Activated CD4-positive, alpha-beta T cell treated with anti-CD3 and anti-CD28 coated beads, Interleukin-2, amount 10 ng/mL, durations not matched to agents 7 days and 5 days (primary cell): Measurements from ENCODE around the gene ZMYM2. TPM values are rescaled to one million over a fixed set of nuclear protein-coding genes. Genes with fewer than 3 reads are reported as not detected.

ENCODE experiments used
- CTCF ChIA-PET: fragments of 350-600 bp; sonication (Branson Sonifier 250); formaldehyde crosslinking; loops from one replicate; lab custom pipeline; 2021; ENCODE audit warnings: antibody characterized with exemption; lab: Charles Lee
- POLR2A ChIA-PET: fragments of 350-600 bp; sonication (Branson Sonifier 250); formaldehyde crosslinking; loops from one replicate; lab custom pipeline; 2021; ENCODE audit warnings: antibody characterized with exemption; lab: Charles Lee
- DNase-seq: peaks from one replicate; pipeline ENCODE4 v3.0.0-alpha.2; 2020
- H3K27ac Mint-ChIP-seq: one replicate; pipeline ENCODE4 v1.8.0; 2021; ENCODE audit warnings: mild to moderate bottlenecking, moderate library complexity, mixed read lengths
- H3K27me3 Mint-ChIP-seq: one replicate; pipeline ENCODE4 v1.8.0; 2021; ENCODE audit warnings: mixed read lengths
- H3K36me3 Mint-ChIP-seq: one replicate; pipeline ENCODE4 v1.8.0; 2021; ENCODE audit warnings: low read depth, mixed read lengths
- H3K4me1 Mint-ChIP-seq: one replicate; pipeline ENCODE4 v1.8.0; 2021; ENCODE audit warnings: mixed read lengths
- H3K4me3 Mint-ChIP-seq: one replicate; pipeline ENCODE4 v1.8.0; 2021; ENCODE audit warnings: mild to moderate bottlenecking, moderate library complexity, mixed read lengths
- H3K9me3 Mint-ChIP-seq: one replicate; pipeline ENCODE4 v1.8.0; 2021; ENCODE audit warnings: mixed read lengths
- total RNA-seq, 2 experiments: library from RNA; stranded (reverse); gene quantifications; one replicate each; pipeline ENCODE4 v1.2.3, GENCODE V29; 2021

ZMYM2 gene
- total RNA-seq, 2 experiments from 2014 or later = 41.5 to 46.7 TPM

DNA sequence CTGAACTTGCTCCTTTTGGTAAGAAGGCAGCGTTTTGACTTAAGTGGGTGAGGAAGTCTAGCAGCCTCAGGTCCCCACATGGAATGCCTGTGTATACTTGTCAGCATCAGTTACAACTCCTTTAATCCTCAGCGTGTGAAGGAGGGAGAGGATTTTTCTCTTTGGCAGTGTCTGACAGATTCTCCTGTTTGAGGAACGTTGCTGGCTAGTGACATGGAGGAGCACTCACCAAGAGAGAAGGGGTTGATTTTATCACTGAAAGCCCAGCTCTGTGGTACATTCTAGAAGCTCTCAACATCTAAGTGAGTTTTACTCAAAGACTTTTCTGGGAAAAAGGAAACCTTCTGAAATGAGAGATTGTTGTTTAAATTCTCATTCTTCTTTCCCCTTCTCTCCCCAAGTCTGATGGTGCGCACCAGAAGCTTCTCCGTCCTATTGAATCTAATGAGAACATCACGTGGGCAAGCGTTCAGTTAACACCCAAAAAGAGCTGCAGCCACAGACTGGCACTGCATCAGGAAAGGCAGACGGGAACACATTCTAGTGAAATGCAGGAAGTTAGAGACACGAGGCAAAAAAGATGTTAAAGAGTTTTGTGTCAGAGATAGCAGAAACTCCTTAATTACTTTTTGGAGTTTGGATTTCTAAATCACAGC lies 144.1 kb downstream of the ZMYM2 start:
- no peaks in the 10 kb centered on the region for H3K9me3 Mint-ChIP-seq
- no peak overlapping the region for H3K27ac Mint-ChIP-seq
- H3K4me1 Mint-ChIP-seq = peaks cover 8% of the 10 kb centered on the region
- POLR2A ChIA-PET = no interaction called here
- CTCF ChIA-PET = interaction anchor here (1.1 kb wide), 1 partner anchor 1077 kb away, joined by 3 read pairs; no protein-coding TSS in a partner anchor
- no peak overlapping the region for H3K4me3 Mint-ChIP-seq
- no peaks in the 10 kb centered on the region for H3K36me3 Mint-ChIP-seq
- no peak for DNase-seq
- peaks cover 52% of the 10 kb centered on the region for H3K27me3 Mint-ChIP-seq

DNA sequence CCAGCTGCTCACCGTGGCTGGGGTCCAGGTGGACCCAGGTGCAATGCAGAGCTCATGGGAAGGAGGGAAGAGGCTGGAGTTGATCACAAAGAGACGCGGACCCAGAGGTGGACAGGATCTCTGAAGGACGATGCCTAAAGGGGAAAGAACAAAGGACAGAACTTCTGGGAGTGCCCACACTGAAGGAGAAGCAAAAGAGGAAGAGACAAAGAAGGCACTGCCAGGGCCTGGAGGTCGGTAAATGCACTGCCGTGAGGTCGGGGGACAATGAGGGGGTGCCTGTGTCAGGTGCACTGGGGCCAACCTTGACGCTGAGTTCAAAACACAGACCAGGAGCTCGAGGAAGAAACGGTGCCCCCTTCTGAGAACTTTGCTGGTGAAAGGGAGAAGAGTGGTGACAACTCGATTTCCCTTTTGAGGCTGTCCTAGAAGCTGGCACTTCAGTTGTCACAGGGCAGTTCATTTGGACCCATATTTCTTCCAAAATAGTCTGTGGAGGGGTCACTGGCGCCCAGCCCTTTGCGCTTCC lies 146.7 kb downstream of the ZMYM2 start:
- peaks cover 6% of the 10 kb centered on the region for H3K4me1 Mint-ChIP-seq
- ChIA-PET CTCF (no interaction called here), POLR2A (no interaction called here)
- DNase-seq = no peak
- H3K36me3 Mint-ChIP-seq = no peaks in the 10 kb centered on the region
- peaks cover 40% of the 10 kb centered on the region for H3K27me3 Mint-ChIP-seq
- no peaks in the 10 kb centered on the region for H3K9me3 Mint-ChIP-seq
- H3K27ac Mint-ChIP-seq = no peak overlapping the region
- no peak overlapping the region for H3K4me3 Mint-ChIP-seq

DNA sequence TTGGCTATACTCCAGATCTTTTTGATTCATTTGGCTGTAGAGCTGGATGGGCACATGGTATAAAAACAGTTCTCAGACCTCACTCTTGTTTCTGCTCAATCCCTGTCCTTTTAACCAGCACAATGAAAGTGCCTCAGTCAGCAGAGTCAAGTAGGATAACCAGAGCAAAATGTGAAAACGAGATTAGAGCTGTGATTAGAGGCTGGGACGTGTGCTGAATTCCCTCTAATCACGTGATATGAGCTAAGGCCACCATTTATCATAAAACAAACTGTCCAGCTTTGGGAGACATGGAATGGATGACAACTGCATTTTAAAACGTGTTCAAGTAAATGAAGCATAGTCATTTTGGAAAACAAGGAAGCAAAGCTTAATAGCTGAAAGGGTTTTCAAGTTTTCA lies 148.2 kb downstream of the ZMYM2 start:
- POLR2A ChIA-PET = no interaction called here
- no peak for DNase-seq
- CTCF ChIA-PET = interaction anchor here (0.9 kb wide), 1 partner anchor 9 kb away, joined by 3 read pairs; no protein-coding TSS in a partner anchor
- Mint-ChIP-seq H3K9me3 (no peaks in the 10 kb centered on the region), H3K4me3 (no peak overlapping the region), H3K27ac (no peak overlapping the region), H3K4me1 (peaks cover 2% of the 10 kb centered on the region), H3K27me3 (peaks cover 30% of the 10 kb centered on the region), H3K36me3 (no peaks in the 10 kb centered on the region)

DNA sequence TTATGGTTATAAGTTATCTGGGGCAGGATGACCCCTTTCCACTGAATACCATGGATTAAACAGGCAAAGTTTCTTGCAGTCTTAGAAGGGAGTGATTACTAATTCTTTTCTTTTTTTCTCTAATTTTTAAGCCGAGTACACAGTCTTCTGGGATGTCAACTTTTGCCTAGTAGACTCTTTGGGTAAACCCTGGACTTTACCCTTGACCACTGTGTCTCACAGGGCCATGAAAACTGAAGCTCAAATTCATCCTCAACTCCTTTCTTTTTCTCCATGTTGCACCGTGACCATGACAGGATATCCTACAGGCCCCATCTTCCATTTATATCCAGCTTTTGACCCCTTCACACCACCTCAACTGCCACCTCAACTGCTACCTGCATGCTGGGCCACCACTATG lies 150.5 kb downstream of the ZMYM2 start:
- H3K9me3 Mint-ChIP-seq = no peaks in the 10 kb centered on the region
- POLR2A ChIA-PET = no interaction called here
- H3K36me3 Mint-ChIP-seq = no peaks in the 10 kb centered on the region

DNA sequence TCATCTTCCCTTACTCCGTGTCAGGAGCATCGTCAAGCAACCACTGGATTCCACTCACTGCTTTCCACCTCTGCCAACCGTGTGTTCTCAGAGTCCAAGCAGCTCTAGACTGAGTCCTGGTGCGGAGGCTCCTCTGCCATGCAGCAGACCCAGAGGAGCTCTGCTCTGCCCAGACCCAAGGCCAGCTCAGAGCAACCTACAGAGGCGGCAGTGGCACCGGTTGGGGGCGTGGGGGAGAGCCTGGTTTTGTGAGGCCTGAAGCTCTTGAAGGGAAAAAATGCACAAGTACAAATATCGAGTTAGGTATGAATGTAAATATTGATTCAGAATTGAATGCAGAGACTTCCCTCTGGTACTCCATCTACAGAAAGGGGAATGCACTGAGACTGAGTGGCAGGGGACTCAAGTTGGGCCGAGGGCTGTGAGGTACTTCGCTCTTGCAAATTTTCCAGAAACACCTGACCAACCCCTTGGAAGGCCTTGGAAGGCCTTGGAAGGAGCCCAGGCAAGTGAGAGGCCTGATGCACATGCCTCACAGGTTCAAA lies 155.6 kb downstream of the ZMYM2 start:
- Mint-ChIP-seq H3K9me3 (no peaks in the 10 kb centered on the region), H3K36me3 (no peaks in the 10 kb centered on the region), H3K4me1 (peaks cover 2% of the 10 kb centered on the region), H3K27me3 (peaks cover 2% of the 10 kb centered on the region), H3K4me3 (no peak overlapping the region), H3K27ac (no peak overlapping the region)
- ChIA-PET CTCF (no interaction called here), POLR2A (no interaction called here)
- no peak for DNase-seq

More for the DNA sequence above, 150.5 kb downstream of the ZMYM2 start:
- no peak overlapping the region for H3K27ac Mint-ChIP-seq
- no peaks in the 10 kb centered on the region for H3K4me1 Mint-ChIP-seq
- no peak for DNase-seq
- CTCF ChIA-PET = interaction anchor here (0.9 to 1.1 kb wide), 2 partner anchors 12 to 27 kb away, joined by 3 to 5 read pairs; no protein-coding TSS in a partner anchor
- H3K27me3 Mint-ChIP-seq = peaks cover 18% of the 10 kb centered on the region
- H3K4me3 Mint-ChIP-seq = no peak overlapping the region

DNA sequence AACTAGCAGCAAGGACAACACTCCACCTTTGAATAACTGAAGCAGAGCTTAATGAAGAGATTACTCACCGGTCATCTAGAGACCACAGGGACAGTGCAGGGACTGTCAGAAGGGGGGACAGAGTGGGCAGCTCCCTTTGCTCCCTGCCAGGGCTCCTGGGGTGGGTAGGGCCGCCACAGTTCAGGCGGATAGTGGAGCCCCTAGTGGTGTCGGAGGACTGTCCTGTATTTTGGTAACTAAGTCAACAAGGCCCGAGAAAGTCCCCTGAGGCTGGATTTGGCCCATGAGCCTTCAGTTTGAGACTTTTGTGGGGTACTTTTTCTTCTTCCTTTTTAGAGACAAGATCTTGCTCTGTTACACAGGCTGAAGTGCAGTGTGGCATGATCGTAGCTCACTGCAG lies 157.7 kb downstream of the ZMYM2 start:
- Mint-ChIP-seq H3K4me3 (no peak overlapping the region), H3K4me1 (peaks cover 21% of the 10 kb centered on the region), H3K27ac (no peak overlapping the region), H3K9me3 (no peaks in the 10 kb centered on the region), H3K27me3 (no peaks in the 10 kb centered on the region), H3K36me3 (no peaks in the 10 kb centered on the region)
- DNase-seq = no peak
- POLR2A ChIA-PET = no interaction called here
- CTCF ChIA-PET = interaction anchor here (0.6 to 0.9 kb wide), 3 partner anchors 9 to 340 kb away, joined by 3 read pairs; no protein-coding TSS in a partner anchor

DNA sequence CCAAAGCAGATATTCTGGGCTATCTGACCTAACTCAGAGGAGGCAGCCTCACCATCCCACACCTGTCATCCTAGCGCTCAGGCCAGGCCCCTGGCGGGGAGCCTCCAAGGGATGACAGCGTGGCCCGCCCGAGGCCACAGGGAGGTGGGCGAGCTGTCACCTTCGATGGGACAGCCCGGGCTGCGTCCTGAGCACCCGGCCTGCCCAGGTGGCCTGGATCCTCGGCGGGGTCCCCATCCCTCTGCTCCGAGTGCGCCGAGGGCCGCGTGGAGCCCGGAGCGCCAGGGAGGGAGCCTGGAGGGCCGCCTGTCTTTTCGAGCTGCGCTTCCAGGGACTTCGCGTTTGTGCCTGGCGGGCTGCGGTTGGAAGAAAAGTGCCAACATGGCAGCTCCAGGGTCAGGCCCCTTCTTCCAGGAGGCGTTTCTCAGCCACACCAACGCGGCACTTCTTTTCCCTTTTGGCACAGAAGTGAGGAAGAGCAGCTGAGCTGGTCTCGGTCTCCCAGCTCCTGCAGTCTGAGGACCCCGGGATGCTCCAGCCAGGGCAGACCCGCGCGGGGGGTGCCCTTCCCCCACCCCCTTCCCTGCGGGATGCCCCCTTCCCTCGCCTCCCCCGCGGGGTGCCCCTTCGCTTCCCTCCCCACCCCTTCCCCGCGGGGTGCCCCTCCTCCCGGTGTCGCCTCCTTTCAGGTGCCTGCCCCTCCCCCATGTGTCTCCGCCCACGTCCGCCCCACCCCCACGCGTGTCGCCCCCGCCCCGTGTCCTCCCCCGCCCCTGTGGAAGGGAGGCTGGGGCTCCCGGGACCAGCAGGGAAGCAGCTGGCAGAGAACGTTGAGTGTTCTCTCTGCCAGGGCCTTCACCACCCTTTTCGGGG lies 160.0 kb downstream of the ZMYM2 start:
- H3K27ac Mint-ChIP-seq = peak overlapping the region; percentile 92
- CTCF ChIA-PET = interaction anchor here (0.6 to 1.7 kb wide), 4 partner anchors 9 to 1345 kb away, joined by 3 to 11 read pairs (median 4); partner anchors contain the start of gene GJA3
- no peaks in the 10 kb centered on the region for H3K36me3 Mint-ChIP-seq
- POLR2A ChIA-PET = no interaction called here
- H3K4me3 Mint-ChIP-seq = peak overlapping the region; percentile 78
- H3K27me3 Mint-ChIP-seq = peaks cover 2% of the 10 kb centered on the region
- H3K9me3 Mint-ChIP-seq = no peaks in the 10 kb centered on the region
- DNase-seq = peak; percentile 51
- peaks cover 25% of the 10 kb centered on the region for H3K4me1 Mint-ChIP-seq

DNA sequence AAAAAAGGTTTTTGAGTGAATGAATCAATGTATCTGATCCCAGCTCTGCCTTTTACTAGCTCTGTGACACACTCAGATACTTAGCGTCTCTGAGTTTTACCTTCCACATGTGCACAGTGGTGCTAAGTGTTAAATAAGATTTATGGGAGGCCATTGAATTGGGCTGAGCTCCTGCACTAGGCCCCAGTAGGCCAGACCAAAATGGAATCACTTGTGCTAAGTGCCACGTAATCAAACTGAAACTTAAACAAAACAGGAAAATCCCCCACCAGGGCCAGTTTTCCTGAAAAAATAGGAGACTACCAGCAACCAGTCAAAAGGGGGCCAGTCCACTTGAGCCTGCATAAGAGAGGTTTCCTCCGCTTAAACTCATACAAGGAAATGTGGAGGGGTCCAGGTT lies 161.4 kb downstream of the ZMYM2 start:
- Mint-ChIP-seq H3K9me3 (no peaks in the 10 kb centered on the region), H3K27me3 (peaks cover 11% of the 10 kb centered on the region), H3K27ac (peak overlapping the region; percentile 92), H3K4me3 (peak overlapping the region; percentile 78), H3K4me1 (peaks cover 25% of the 10 kb centered on the region), H3K36me3 (no peaks in the 10 kb centered on the region)
- ChIA-PET POLR2A (no interaction called here), CTCF (no interaction called here)
- no peak for DNase-seq

DNA sequence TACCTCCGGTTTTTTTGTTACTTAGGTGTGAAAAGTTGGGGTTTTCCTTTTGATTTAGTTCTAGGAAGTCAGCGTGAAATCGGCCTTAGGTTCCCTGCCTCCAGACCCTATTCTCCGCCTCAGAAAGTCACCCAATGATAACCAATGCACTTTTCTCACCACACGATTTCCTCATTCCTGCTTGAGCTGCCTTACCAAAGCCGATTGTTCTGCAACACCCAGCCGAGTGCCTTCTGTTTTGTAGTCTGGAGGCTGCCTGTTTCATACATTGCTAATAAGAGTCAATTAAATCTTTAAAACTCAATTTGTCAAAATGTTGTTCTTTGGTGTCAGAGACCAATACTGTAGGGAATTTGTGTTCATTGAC lies 162.6 kb downstream of the ZMYM2 start:
- ChIA-PET POLR2A (no interaction called here), CTCF (interaction anchor here (0.6 kb wide), 1 partner anchor 43 kb away, joined by 3 read pairs; no protein-coding TSS in a partner anchor)
- Mint-ChIP-seq H3K27me3 (peaks cover 22% of the 10 kb centered on the region), H3K4me1 (peaks cover 25% of the 10 kb centered on the region), H3K9me3 (no peaks in the 10 kb centered on the region), H3K36me3 (no peaks in the 10 kb centered on the region), H3K27ac (peak overlapping the region; percentile 92), H3K4me3 (peak overlapping the region; percentile 78)
- DNase-seq = peak; percentile 13

DNA sequence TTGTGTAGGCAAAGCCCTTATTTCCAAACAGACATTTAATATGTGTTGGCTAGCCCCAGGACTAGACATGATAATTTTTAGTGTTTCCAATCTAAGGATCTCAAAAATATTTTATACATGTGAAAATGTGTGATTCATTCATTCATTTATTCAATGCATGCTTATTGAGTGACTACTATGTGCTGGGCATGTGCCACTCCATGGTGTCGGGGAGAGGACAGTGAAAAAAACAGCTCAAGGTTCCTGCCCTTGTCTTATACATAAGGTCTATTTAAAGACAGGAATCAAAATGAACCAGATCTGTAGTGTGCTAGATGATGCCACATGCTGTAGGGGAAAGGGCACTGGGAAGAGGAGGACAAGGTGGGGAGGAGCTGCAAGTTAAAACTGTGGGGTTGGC lies 165.8 kb downstream of the ZMYM2 start:
- no peaks in the 10 kb centered on the region for H3K36me3 Mint-ChIP-seq
- no peak overlapping the region for H3K4me3 Mint-ChIP-seq
- no peak for DNase-seq
- POLR2A ChIA-PET = no interaction called here
- H3K9me3 Mint-ChIP-seq = no peaks in the 10 kb centered on the region
- CTCF ChIA-PET = no interaction called here
- H3K27ac Mint-ChIP-seq = no peak overlapping the region
- peaks cover 28% of the 10 kb centered on the region for H3K4me1 Mint-ChIP-seq
- H3K27me3 Mint-ChIP-seq = peaks cover 40% of the 10 kb centered on the region

DNA sequence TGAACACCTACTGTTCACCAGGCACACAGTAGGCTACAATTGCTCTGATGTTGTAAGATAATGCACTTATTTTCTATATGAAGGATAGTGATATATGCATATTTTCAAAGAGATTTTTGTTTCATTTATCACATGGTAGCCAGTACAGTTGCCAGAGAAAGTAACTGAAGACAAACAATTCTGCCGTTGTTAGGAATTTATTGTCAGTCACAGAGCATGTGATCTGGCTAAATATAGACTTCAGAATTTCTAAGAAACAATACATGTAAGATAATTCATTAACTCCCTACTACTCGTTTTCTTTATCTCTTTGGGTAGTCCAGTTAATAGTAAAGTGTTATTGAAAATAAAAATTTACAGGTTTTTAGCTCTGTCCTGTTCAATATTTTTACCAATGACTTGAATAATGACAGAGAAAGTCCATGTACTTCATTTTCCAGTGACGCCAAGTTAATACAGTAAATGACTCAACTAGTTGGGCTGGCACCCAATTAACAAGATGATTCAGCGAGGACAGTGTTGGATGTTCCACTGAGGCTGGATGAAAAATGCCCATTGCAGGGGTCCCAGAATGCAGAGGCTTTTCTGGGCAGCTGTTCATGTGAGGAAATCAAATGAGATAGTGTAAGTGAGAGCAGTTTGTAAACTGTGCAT lies 166.7 kb downstream of the ZMYM2 start:
- Mint-ChIP-seq H3K36me3 (no peaks in the 10 kb centered on the region), H3K4me3 (no peak overlapping the region), H3K9me3 (no peaks in the 10 kb centered on the region), H3K27me3 (peaks cover 40% of the 10 kb centered on the region), H3K4me1 (peaks cover 18% of the 10 kb centered on the region), H3K27ac (no peak overlapping the region)
- CTCF ChIA-PET = no interaction called here
- DNase-seq = no peak
- POLR2A ChIA-PET = interaction anchor here (0.7 kb wide), 1 partner anchor 481 kb away, joined by 3 read pairs; no protein-coding TSS in a partner anchor

DNA sequence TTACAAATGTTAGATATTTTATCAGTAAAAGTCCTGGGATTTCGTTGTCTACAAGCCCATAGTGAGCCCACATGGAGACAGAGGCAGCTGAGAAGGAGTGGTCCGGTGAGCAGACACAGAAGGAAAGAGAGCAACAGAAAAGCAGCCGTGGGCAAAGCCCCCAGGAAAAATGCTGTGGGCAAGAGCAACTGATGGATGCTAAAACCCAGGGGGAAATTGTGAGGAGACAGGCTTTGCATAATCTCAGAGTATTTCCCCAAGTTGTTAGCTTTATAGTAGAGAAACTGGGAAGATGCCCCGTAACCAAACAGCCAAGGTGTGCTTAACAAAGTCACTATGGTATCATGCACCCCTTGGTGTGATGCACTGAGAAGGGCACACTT lies 167.2 kb downstream of the ZMYM2 start:
- H3K4me3 Mint-ChIP-seq = no peak overlapping the region
- H3K4me1 Mint-ChIP-seq = peaks cover 14% of the 10 kb centered on the region
- H3K27me3 Mint-ChIP-seq = peaks cover 40% of the 10 kb centered on the region
- no peaks in the 10 kb centered on the region for H3K9me3 Mint-ChIP-seq
- ChIA-PET POLR2A (interaction anchor here (0.7 kb wide), 1 partner anchor 288 kb away, joined by 3 read pairs; no protein-coding TSS in a partner anchor), CTCF (no interaction called here)
- no peak for DNase-seq
- no peak overlapping the region for H3K27ac Mint-ChIP-seq
- H3K36me3 Mint-ChIP-seq = no peaks in the 10 kb centered on the region
